Measurements from ENCODE around the gene EFEMP1.

EFEMP1 gene

DNA sequence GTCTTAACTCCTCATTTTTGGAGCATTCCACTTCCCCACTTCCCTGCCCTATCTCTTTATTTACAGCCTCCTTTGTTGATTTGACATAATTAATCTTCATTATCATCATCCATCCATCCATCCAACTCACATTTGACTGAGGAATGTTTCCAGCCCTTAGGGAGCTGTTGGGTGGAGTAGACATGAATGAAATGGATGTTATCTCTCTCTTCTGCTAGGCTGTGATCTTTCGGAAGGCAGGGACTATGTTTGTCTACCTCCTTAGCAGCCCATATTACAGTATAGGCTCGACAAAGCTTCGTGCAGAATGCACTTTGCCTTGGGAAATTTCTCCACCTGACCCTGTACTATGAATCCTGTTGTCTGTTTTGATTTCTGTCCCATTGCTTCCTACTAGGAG lies 7.7 kb upstream of the EFEMP1 start:
- no peak for DNase-seq

DNA sequence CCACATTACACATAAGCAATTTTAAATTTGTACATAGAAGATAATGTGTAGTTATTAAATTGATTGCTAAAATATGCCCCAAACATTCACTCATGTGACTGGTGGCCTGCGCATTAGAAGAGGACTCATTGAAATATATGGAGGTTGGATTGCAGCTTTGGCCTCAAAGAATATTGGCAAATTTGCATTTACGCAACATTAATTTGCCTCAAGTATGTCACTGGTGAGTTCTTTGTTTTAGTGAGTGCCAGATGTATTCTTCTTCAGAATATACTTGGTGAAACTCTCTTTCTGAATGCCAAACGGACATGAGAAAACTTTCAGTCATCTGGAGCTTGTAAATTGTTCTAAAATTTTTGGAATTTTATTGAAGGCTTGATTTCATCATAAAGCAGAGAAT lies 5.9 kb upstream of the EFEMP1 start:
- DNase-seq: no peak

- no peak for DNase-seq
Measured at GRCh38 chr2:55926974-55927373, 3.4 kb upstream of the EFEMP1 start.

GRCh38 chr2:55926246-55926645 lies 2.7 kb upstream of the EFEMP1 start:
- DNase-seq: no peak

DNA sequence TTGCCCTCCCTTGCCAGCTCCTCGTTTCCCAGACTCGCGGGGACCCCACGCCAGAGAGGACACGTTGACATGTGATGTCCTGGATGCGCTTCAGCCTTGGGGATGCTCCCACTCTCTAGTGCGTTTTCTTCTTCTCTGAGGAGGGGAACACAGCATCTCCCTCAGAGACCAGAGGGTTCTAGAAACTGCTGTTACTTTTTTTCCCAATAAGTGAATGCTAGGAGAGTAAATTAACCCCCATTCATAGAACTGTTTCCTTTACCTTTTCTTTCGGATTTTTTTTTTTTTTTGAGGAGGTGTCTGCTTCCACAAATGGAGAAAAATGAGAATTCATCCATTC lies 370 bp upstream of the EFEMP1 start:
- DNase-seq: no peak

DNA sequence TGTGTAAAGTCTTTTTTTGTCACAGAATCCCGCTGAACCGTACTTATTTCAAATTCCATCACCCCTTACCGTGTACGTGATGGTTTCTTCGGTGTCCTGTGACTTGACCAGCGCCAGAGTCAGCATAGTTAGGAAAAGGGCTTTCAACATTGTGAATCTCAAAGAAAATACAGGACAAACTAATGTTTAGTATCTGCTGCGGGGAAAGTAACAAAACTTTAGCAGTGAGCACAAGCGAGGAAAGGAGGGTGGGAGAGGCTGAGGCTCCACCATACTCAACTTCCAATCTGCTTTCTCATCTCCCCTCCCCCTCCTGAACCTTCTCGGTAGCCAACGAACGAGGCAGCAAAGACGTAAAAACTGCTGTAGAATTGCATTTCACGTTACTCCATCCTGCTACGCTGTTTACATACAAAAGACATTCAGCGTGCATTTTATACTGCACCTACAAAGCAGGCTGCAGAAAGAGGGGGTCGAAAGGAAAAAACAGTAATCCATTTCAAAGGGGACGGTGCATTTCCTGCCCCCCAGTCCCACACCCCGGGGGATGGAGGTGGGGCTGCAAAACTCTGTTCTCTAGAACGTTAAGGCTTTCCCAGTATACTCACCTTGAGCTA lies 1.2 kb downstream of the EFEMP1 start:
- no peak for DNase-seq

- DNase-seq: no peak
Measured at GRCh38 chr2:55919574-55919973, 4.0 kb downstream of the EFEMP1 start.

- DNase-seq: no peak
Measured at GRCh38 chr2:55918856-55919255, 4.7 kb downstream of the EFEMP1 start.

- DNase-seq: no peak
Measured at GRCh38 chr2:55917713-55918390, 5.7 kb downstream of the EFEMP1 start.

- no peak for DNase-seq
Measured at GRCh38 chr2:55917117-55917516, 6.5 kb downstream of the EFEMP1 start.

- no peak for DNase-seq
Measured at GRCh38 chr2:55916473-55917049, 7.0 kb downstream of the EFEMP1 start.

DNA sequence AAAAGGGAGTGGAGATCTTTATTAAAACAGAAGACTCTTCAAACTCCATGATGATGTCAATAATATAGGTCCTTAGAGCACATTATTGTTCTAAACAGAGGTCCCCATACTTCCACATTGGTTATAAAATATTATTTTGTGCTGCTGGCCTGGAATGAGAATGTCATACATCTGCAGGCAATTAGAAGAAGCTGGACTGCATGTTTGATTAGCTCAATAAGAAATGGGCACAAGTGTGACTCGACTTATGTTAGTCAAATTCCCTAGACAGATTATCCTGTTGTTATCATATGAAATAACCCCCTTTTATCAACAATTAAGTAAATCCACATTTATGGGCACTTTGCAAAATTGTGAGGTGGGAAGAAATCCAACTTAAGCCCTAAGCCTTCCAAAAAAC lies 8.8 kb downstream of the EFEMP1 start:
- DNase-seq: no peak

DNA sequence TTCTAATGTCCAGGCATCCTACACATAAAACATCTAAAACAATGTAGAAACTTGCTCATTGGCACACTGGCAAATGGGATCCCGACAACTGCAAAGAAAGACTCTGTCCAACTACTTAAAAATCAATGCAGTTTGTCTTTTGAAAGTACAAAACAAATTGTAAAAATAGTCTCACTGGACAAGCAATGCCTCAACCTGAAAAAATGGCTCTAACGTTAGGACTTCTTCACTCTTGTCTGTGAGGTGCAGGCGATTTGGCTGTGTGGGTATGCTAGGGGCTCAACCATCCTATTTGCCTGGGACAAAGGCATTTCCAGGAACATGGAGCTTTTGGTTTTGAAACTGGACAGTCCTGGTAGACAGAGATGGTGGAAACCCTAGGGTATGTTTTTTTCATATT lies 10.7 kb downstream of the EFEMP1 start:
- no peak for DNase-seq

- no peak for DNase-seq
Measured at GRCh38 chr2:55910077-55910476, 13.5 kb downstream of the EFEMP1 start.

- DNase-seq: no peak
Measured at GRCh38 chr2:55907686-55908085, 15.9 kb downstream of the EFEMP1 start.

GRCh38 chr2:55906993-55907392 lies 16.6 kb downstream of the EFEMP1 start:
- no peak for DNase-seq

DNA sequence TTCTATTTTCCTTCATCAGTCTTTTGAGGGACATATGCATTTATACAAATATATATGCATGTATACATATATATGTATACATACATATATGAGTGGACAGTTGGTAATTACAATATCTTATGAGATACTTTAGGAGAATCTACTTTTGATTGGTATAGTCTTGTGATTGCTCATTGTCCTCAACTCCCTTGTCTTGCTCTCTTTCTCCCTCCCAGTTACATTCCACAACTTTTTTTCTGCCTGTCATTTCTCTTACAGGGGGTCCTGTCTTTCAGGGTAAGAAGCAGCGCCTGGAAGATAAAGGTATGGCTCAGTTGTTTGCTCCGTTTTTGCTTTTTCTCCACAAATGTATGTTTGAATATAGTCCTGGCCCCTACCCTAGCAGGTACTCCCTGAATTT lies 19.9 kb downstream of the EFEMP1 start:
- DNase-seq: no peak

DNA sequence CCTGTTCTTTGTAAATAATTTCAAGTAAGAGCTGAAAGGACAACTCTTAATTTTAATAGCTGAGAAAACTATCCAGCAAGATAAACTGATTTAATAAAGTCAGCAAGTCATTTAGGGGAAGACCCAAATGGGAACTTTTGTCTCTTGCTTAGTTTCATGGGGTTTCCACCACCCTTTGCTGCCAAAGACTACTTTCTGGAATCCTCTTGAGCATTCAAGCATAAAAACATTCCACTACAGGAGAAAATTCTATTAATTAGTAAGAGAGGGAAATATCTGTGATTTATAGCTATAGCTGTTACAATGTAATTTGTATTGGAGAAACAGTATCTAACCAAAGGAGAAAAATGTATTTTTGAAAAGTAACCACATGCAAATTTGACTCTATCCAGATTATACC lies 20.6 kb downstream of the EFEMP1 start:
- no peak for DNase-seq

- DNase-seq: no peak
Measured at GRCh38 chr2:55902429-55902828, 21.2 kb downstream of the EFEMP1 start.

- DNase-seq: no peak
Measured at GRCh38 chr2:55901941-55902340, 21.6 kb downstream of the EFEMP1 start.

DNA sequence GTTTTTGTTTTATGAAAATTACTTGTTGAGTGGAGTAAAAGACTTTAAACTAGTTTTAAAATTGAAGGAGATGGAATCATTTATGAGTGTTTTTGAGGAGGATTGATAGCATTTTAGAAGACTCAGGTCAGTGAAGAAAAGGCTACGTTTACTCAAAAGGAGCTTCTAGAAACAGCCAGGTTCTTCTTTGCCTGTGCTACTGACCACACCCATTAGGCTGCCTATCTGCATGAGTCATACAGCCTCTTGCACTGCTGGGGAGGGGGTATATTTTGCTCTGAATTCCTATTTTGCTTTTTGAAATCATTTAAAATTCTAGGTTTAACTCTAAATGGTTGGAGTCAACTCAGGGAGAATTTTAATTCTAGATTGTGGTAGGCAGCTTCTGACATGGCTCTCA lies 22.3 kb downstream of the EFEMP1 start:
- DNase-seq: no peak

DNA sequence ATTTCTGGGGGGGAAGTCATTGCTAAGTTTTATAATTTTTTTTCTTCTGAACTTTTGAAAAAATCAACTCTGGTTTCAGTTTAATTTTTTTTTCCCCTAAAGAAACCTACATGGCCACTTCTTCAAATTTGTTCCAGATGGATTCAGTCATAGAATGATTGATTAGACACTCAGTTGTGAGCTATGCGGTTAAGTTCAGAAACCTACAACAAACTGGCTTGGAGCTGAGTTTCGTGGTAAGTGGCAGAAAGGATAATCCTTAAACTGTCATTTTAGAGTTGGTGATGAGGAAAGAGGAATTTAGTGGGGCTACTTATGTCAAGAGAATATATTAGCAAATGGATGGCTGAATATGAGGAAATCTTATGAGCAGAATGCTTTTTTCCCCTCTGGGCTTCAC lies 23.7 kb downstream of the EFEMP1 start:
- no peak for DNase-seq

- DNase-seq: no peak
Measured at GRCh38 chr2:55898386-55899040, 25.1 kb downstream of the EFEMP1 start.

- no peak for DNase-seq
Measured at GRCh38 chr2:55896633-55897032, 26.9 kb downstream of the EFEMP1 start.
